ENCODE data around the gene LYRM1.

DNA sequence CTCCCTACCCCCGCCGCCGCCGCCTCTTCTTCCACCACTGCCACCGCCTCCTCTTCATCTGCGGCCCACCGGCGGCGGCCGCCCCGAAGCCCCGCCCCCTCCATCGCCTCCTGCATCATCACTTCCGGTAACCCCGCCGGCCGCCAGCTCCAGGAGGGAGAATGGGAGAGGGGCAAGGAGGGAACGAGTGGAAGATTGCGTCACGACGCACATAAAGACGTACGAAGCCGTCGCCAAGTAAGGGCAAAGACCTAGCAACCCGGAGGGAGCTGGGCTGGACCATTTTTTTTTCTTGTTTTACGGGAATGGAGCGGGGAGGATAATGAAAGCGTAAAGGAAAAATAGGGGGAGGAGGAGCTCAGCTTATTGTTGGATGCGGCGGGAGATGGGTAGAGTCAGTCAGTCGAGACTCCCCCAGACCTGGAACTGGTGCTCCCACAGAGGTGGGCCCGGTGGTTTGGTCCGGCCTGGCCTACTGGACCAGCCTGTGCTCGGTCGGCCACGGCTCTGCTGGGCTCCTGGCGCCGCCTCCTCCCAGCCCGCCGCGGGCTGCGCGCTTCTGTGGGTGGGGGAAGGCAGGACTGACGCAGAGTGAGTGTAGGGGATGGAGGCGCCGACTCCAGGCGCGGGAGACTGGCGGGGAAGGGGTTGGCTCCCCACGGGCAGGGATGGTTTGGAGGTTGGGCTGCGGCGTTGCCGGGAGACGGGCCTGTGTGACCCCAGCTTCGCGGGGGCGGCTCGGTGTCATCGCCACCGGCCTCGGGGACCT, at the start of gene LYRM1, which contains the start of gene DCUN1D3:
- peak; percentile 78 for TF ChIP-seq POLR2A (IDR thresholded peaks at IDR 0.05; ENCODE audit: low read length)
- TF ChIP-seq CBX2 (IDR thresholded peaks at IDR 0.05; ENCODE audit: borderline replicate concordance, low read depth), result no peak
- TF ChIP-seq CHD2 (IDR thresholded peaks at IDR 0.05; ENCODE audit: low read length, partially characterized antibody), result no peak
- no peak for TF ChIP-seq RCOR1 (IDR thresholded peaks at IDR 0.05; ENCODE audit: low read depth, low read length)
- TF ChIP-seq, protein P1, sequence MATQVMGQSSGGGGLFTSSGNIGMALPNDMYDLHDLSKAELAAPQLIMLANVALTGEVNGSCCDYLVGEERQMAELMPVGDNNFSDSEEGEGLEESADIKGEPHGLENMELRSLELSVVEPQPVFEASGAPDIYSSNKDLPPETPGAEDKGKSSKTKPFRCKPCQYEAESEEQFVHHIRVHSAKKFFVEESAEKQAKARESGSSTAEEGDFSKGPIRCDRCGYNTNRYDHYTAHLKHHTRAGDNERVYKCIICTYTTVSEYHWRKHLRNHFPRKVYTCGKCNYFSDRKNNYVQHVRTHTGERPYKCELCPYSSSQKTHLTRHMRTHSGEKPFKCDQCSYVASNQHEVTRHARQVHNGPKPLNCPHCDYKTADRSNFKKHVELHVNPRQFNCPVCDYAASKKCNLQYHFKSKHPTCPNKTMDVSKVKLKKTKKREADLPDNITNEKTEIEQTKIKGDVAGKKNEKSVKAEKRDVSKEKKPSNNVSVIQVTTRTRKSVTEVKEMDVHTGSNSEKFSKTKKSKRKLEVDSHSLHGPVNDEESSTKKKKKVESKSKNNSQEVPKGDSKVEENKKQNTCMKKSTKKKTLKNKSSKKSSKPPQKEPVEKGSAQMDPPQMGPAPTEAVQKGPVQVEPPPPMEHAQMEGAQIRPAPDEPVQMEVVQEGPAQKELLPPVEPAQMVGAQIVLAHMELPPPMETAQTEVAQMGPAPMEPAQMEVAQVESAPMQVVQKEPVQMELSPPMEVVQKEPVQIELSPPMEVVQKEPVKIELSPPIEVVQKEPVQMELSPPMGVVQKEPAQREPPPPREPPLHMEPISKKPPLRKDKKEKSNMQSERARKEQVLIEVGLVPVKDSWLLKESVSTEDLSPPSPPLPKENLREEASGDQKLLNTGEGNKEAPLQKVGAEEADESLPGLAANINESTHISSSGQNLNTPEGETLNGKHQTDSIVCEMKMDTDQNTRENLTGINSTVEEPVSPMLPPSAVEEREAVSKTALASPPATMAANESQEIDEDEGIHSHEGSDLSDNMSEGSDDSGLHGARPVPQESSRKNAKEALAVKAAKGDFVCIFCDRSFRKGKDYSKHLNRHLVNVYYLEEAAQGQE (IDR thresholded peaks at IDR 0.05), result no peak
- TF ChIP-seq, protein P2, sequence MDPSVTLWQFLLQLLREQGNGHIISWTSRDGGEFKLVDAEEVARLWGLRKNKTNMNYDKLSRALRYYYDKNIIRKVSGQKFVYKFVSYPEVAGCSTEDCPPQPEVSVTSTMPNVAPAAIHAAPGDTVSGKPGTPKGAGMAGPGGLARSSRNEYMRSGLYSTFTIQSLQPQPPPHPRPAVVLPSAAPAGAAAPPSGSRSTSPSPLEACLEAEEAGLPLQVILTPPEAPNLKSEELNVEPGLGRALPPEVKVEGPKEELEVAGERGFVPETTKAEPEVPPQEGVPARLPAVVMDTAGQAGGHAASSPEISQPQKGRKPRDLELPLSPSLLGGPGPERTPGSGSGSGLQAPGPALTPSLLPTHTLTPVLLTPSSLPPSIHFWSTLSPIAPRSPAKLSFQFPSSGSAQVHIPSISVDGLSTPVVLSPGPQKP (IDR thresholded peaks at IDR 0.05; ENCODE audit: low read depth, low read length), result no peak
- TF ChIP-seq, protein P3, sequence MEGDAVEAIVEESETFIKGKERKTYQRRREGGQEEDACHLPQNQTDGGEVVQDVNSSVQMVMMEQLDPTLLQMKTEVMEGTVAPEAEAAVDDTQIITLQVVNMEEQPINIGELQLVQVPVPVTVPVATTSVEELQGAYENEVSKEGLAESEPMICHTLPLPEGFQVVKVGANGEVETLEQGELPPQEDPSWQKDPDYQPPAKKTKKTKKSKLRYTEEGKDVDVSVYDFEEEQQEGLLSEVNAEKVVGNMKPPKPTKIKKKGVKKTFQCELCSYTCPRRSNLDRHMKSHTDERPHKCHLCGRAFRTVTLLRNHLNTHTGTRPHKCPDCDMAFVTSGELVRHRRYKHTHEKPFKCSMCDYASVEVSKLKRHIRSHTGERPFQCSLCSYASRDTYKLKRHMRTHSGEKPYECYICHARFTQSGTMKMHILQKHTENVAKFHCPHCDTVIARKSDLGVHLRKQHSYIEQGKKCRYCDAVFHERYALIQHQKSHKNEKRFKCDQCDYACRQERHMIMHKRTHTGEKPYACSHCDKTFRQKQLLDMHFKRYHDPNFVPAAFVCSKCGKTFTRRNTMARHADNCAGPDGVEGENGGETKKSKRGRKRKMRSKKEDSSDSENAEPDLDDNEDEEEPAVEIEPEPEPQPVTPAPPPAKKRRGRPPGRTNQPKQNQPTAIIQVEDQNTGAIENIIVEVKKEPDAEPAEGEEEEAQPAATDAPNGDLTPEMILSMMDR (IDR thresholded peaks at IDR 0.05), result no peak
- TF ChIP-seq SREBF2 (IDR thresholded peaks at IDR 0.05), result no peak
- peak; percentile 18; the same call in 1 of the 2 replicates for TF ChIP-seq GATA3 (IDR thresholded peaks at IDR 0.05; ENCODE audit: borderline replicate concordance)
